GM19025 (cell line): Measurements from ENCODE around the gene CNPY4.

ENCODE experiments used
- ATAC-seq: cut with Tn5 transposase; IDR thresholded peaks from one replicate; pipeline ENCODE4 v1.9.1; 2021; ENCODE audit warnings: mild to moderate bottlenecking, low read depth, moderate library complexity; ENCODE audit not compliant: unreplicated experiment

Gene CNPY4

DNA sequence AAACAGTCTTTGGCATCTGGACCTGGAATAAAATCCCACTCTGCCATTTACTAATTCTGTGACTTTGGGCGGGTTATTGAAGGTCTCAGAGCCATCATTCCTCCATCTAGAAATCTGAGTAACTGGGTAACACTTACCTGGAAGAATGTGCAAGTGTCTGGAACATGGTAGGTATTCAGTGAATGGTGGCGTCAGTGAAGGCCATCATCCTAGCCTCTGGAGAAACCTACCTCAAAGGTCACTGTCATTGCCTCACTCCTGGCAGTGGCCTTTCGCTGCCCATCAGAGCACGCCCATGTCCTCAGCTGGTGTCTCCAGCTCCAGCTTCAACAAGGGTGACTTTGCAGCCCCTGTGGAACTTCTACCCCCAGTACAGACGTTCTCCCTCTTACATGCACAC is 44.4 kb downstream of the CNPY4 start:
- ATAC-seq = no peak

DNA sequence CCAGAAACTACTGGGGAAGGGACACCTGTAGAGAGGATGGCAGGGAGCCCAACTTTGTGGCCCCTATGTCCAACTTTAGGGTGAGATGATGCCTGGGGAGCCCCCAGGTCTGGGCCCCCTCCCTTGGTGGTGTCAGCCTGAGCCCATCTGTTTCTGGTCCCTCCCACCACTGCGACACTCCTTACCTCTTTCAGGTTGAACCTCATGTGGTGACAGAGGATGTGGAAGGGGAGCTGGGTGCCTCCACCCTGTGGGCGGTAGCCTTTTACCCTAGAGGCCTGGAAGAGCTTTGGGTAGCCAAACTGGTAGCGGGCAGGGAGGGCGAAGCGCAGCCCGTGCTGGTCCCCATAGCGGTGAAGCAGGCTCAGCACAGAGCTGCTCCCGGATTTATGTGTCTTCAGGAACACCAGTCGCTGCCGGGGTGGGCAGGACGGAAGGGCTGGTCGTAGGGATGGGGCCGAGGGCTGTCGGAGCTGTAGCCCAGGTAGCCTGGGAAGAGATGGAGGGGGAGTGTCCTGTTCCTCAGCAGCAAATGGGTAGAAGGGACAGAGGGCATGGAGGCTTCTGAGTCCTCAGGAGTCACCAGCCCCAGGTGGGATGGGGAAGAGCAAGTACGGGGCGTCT is 47.0 kb downstream of the CNPY4 start:
- no peak for ATAC-seq

DNA sequence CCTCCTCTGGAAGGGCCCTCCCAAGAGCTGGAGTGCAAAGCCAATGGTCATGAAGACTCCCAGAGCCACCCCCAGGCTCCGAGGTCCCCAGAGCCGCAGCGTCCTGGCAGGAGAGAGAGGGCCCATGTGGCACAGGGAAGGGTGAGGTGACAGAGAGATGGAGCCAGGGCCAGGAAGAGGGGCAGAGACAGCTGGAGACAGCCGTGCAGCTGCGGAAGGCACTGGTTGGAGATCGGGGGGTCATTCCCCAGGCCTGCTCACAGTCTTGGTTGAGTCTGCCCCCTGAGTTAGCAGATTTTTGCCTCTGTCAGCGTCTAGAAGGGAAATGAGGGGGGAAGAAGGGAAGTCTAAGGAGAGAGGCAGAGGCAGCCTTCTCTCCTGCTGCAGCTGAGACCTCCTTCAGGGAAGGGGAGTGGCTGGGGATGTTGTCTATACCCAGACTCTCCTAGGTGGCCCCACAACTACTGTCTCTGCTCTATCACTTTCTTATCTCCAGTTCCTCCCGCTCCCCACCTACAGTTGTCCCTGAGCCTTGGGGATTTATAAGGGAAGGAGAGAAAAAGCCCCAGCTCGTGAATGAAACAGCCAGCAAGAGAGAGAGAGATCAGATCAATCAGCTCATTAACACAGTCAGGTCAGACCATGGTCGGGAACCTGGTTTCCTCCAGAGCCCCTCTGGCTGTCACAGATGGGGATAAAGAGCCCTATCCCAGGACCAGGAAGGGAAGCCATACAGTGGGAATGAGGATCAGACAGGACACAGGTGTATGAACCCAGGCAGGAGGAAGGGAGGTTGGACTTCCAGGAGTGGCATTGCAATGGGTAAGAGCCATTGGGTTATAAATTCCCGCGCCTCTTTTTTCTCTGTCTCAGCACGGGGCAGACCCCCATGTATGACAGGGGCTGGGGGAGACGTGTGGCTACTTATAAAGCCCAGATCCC is 47.8 kb downstream of the CNPY4 start:
- no peak for ATAC-seq

DNA sequence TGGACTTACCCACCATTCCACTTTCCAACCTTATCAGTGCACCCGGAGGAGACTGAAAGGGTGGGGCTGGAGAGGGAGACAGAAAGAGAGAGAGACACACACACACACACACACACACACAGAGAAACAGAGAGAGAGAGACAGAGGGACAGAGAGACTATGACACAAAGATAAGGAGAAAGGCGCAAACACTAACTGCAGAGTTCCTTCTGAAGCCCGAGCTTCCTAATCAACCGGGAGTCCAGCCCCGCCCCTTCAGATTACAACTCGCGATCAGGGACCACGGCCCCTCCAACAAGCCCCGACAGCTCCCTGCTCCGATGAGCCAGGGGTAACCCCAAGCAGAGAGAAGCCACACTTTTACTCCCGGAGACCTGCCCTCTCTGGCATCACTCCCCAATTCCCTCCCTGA is 48.5 kb downstream of the CNPY4 start:
- no peak for ATAC-seq

DNA sequence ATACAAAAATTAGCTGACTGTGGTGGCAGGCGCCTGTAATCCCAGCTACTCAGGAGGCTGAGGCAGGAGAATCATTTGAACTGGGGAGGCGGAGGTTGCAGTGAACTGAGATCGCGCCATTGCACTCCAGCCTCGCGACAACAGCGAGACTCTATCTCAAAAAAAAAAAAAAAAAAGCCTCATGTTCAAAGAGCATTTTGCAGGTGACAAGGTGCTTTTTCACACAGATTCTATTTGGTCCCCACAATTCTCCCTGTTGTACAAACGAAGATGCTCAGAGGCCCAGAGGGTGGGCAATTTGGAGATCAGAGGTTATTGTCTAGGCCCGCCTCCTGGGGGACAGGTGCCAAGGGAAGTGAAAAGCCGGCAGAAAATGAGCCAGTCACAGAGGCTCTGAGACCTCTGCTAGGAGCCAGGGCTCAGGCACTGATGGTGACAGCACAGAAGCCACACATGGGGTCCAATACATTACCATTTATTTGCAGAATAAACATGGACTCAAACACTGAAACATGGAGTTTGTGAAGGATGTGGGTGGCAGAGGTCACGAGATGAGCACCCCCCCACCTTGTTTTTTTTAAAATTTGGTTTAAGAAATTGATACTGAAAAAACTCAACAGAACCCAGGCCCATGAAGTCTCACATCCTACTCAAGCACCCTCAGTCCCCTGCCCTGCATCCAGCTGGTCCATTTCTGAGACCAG is 49.9 kb downstream of the CNPY4 start:
- no peak for ATAC-seq

DNA sequence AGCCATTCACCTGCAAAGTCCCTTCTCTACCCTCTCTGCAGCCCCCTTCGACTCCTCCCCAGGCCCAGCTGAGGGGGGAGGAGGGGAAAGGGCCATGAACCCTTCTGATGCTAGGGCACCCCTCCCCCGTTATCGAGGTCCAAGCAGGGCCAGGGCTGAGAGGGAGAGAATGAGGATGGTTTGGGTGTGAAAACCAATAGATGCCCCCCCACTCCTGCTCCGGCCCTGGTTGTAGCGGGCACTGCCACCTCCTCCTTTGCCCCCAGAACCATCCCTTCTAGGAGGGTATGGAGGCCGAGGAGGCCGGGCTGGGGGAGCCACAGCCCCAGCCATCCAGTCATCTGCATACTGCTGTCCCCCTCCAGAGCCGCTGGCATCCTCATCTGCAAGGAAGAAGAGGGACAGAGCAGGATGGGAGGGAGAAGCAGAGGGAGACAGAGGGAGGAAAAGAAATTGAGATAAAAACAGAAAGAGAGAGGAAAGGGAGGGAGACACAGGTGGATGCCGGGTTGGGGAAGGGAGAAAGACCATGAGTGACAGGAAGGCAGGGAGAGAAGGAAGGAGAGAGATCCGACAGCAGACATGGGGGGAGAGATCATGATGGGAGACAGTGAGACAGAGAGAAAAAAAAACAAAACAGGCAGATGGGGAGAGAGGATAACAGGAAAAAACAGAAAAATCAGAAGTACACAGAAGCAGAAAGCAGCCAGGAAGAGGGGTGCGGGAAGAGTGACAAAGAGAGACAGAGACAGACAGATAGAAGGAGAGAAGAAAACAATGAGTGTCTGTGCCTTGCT is 50.9 kb downstream of the CNPY4 start:
- ATAC-seq = no peak

DNA sequence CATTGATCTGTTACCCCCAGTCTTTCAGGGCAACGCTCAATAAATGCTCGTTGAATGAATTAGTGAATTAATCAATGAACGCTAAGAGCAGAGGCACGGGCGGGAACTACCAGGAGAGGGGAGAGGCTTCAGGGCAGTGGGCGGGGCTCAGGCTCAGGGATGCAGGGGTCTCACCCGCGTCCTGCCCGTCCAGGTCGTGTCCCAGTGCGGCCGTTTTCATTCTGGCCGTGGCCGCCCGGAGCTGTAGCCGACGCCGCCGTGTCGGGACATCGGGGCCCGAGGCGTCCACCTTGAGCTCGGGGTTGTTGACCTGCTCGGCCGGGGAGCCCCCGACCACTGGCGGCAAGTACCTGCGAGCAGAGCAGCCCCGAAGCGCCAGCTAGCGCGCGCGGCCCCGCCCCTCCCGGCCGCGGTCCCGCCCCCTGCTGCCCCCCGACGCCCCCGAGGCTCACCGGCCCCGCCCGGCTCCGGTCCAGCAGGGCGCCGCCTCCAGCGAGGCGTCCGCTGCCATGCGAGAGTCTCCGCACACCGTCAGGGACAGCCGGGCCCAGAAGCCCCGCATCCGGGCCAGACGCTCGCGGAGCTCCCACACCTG is 51.8 kb downstream of the CNPY4 start:
- no peak for ATAC-seq

DNA sequence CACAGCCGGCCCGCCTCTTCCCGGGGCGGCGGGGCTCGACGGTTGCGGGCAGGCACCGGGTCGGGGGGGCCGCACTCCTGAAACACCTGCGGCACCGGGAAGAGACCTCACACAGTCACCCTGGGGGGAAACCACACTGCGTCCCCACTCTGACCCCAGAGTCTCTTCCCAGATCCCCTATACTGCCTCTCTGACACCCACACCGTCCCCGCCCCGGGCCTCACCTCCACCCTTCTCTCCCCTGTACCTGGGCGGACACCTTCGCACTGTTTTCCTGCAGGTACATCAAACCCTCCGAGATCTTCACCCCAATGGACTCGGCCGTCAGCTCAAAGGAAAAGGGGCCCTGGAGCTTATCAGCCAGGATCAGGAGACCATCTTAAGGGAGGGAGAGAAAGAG is 52.4 kb downstream of the CNPY4 start:
- no peak for ATAC-seq

DNA sequence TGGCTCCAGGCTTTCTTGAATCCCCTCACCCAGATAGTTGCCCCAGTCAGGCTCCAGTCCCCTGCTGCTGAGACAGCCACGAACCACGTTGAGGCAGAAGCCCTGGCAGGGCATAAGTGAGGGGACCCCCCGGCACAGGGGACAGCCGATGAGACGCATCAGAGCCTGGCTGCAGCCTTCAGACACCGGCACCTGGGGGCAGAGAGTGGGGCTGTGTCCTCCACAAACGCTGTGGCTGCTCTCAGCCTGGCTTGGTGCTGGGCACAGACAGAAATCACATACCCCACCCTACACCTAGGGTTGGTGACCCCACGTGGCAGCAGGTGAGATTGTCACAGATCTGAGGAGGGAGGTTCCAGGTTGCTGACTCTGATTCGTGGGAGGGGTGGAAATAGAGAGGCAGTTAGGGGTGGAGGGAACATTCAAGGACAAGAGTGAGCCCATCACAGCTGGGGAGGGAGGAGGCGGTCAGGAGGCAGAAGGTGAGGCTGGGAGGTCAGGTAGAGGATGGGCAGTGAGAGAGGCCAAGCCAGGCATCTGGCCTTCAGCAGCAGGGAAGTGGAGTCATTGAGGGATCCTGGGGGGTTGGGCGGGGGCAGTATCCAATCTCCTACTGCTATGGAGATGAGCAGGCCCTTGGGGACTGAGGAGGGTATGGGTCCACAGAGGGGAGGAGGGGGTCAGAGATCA is 54.5 kb downstream of the CNPY4 start:
- ATAC-seq = no peak

DNA sequence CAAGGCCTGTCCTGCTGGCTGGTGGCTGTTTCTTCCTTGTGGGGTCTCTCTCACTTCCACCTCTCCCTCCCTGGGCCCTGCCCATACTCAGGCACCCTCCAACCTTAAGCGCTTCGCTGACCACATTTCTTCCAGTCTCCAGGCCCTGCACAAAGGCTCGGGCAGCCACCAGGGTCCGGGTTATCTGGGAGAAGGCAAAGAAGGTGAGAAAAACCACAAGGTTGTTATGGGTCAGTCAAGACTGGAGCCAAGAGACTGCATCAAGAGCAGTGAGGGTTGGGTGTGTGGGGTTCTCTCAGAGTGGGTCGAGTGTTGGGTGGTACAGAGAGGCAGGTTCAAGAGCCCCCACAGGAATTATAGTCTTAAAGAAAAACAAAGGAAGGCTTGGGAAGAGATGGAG is 55.1 kb downstream of the CNPY4 start:
- ATAC-seq = no peak
